GM18858 (cell line): ENCODE results near the gene AAMDC.
"Not testable (repeated sequence)": the region's sequence is repeated elsewhere in the genome, so short reads cannot be mapped to it uniquely, and the experiment has no call there.

Experiments used
- ATAC-seq: cut with Tn5 transposase; IDR thresholded peaks from one replicate; pipeline ENCODE4 v1.9.1; 2021; ENCODE audit not compliant: unreplicated experiment

The AAMDC gene

GRCh38 chr11:77819921-77820564 lies 901 bp upstream of the AAMDC start:
- ATAC-seq: peak; percentile 4

GRCh38 chr11:77821349-77821851 lies 456 bp downstream of the AAMDC start:
- no peak for ATAC-seq

- ATAC-seq: not testable (repeated sequence)
Observed at GRCh38 chr11:77822126-77822525, 1.2 kb downstream of the AAMDC start.

- no peak for ATAC-seq
Observed at GRCh38 chr11:77823775-77824174, 2.8 kb downstream of the AAMDC start.

GRCh38 chr11:77828926-77829325 lies 8.0 kb downstream of the AAMDC start:
- ATAC-seq: no peak

- ATAC-seq: no peak
Observed at GRCh38 chr11:77833302-77833701, 12.4 kb downstream of the AAMDC start.

GRCh38 chr11:77842441-77843121 lies 21.6 kb downstream of the AAMDC start:
- no peak for ATAC-seq

- not testable (repeated sequence) for ATAC-seq
Observed at GRCh38 chr11:77843700-77844099, 22.8 kb downstream of the AAMDC start.

GRCh38 chr11:77851503-77851902 lies 30.6 kb downstream of the AAMDC start:
- ATAC-seq: no peak

GRCh38 chr11:77854838-77855237 lies 33.9 kb downstream of the AAMDC start:
- no peak for ATAC-seq

GRCh38 chr11:77857906-77858457 lies 37.0 kb downstream of the AAMDC start:
- not testable (repeated sequence) for ATAC-seq

GRCh38 chr11:77861444-77861843 lies 40.5 kb downstream of the AAMDC start:
- ATAC-seq: not testable (repeated sequence)

- ATAC-seq: no peak
Observed at GRCh38 chr11:77865805-77866204, 44.9 kb downstream of the AAMDC start.

- no peak for ATAC-seq
Observed at GRCh38 chr11:77866336-77866735, 45.4 kb downstream of the AAMDC start.

- no peak for ATAC-seq
Observed at GRCh38 chr11:77868744-77869143, 47.8 kb downstream of the AAMDC start.

GRCh38 chr11:77871855-77872254 lies 50.9 kb downstream of the AAMDC start:
- no peak for ATAC-seq

- ATAC-seq: no peak
Observed at GRCh38 chr11:77873345-77873744, 52.4 kb downstream of the AAMDC start.

- no peak for ATAC-seq
Observed at GRCh38 chr11:77874206-77874605, 53.3 kb downstream of the AAMDC start.

- no peak for ATAC-seq
Observed at GRCh38 chr11:77876045-77876444, 55.1 kb downstream of the AAMDC start.

GRCh38 chr11:77878247-77878646 lies 57.3 kb downstream of the AAMDC start:
- ATAC-seq: not testable (repeated sequence)

GRCh38 chr11:77879218-77879617 lies 58.3 kb downstream of the AAMDC start:
- ATAC-seq: no peak

GRCh38 chr11:77882396-77882795 lies 61.5 kb downstream of the AAMDC start:
- ATAC-seq: no peak
